ENCODE measurements around the gene MFN1.

DNA sequence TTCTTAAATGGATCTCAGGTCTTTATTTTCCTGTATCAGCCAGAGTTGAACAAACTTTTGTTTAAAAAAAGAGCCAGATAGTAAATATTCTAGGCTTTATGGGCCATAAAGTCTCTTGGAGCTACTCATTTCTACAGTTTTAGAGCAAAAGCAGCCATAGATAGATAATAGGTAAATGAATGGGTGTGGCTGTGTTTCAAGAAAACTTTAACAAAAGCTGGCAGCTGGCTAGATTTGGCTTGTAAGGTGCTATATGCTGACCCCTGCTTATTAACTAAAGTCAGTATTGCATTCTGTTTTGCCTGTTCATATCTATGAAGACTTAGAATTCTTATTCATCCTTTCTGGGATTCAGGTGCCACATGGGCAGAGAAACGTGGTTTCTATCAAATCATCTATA, 29.0 kb downstream of the MFN1 start:
- TF ChIP-seq NR2F1 (CRISPR knock-in tag; IDR thresholded peaks at IDR 0.05) (no peak), MAFK (conservative IDR thresholded peaks at IDR 0.05 in 1 of 2, IDR thresholded peaks at IDR 0.05 in 1 of 2; ENCODE audit: low read length in 2 of 2) (no peak), BRCA1 (CRISPR knock-in tag; IDR thresholded peaks at IDR 0.05) (no peak), ZNF550 (CRISPR knock-in tag; IDR thresholded peaks at IDR 0.05; ENCODE audit: borderline replicate concordance) (no peak)
